KMS-11 (cell line): ENCODE results near the gene LARGE1.

Experiments used
- H2AFZ ChIP-seq: fragments of 200-600 bp; sonication (generic); 2 replicates; pipeline ENCODE4 v1.6.1; 2016; ENCODE audit warnings: antibody characterized with exemption, mixed run types, low read depth
- H3K27ac ChIP-seq: fragments of 200-600 bp; sonication (generic); 2 replicates; pipeline ENCODE4 v1.6.1; 2016; ENCODE audit warnings: mild to moderate bottlenecking, mixed run types
- H3K27me3 ChIP-seq: fragments of 200-600 bp; sonication (generic); 2 replicates; pipeline ENCODE4 v1.6.1; 2017; ENCODE audit warnings: mild to moderate bottlenecking, low read depth, mixed run types, moderate library complexity; ENCODE audit not compliant: insufficient read depth
- H3K36me3 ChIP-seq: fragments of 200-600 bp; sonication (generic); 2 replicates; pipeline ENCODE4 v1.6.1; 2017; ENCODE audit warnings: mild to moderate bottlenecking, mixed run types; ENCODE audit not compliant: insufficient read depth
- H3K4me1 ChIP-seq: fragments of 200-600 bp; sonication (generic); 2 replicates; pipeline ENCODE4 v1.6.1; 2016; ENCODE audit warnings: mild to moderate bottlenecking, low read depth, mixed run types; ENCODE audit not compliant: poor library complexity, severe bottlenecking
- H3K4me2 ChIP-seq: fragments of 200-600 bp; sonication (generic); 2 replicates; pipeline ENCODE4 v1.7.0; 2016; ENCODE audit warnings: mild to moderate bottlenecking, mixed run types
- H3K4me3 ChIP-seq: fragments of 200-600 bp; sonication (generic); IDR thresholded peaks from 2 replicates; pipeline ENCODE4 v1.6.1; 2017; ENCODE audit warnings: low read depth, low read length, mixed read lengths; ENCODE audit not compliant: insufficient read depth
- H3K79me2 ChIP-seq: fragments of 200-600 bp; sonication (generic); 2 replicates; pipeline ENCODE4 v1.6.1; 2016; ENCODE audit warnings: low read depth, mixed run types; ENCODE audit not compliant: insufficient read depth
- H3K9ac ChIP-seq: fragments of 200-600 bp; sonication (generic); 2 replicates; pipeline ENCODE4 v1.6.1; 2016; ENCODE audit warnings: mild to moderate bottlenecking, mixed run types
- H4K20me1 ChIP-seq: fragments of 200-600 bp; sonication (generic); 2 replicates; pipeline ENCODE4 v1.6.1; 2016; ENCODE audit warnings: mild to moderate bottlenecking, mixed run types; ENCODE audit not compliant: insufficient read depth
- TF ChIP-seq, protein P1 (sequence below): fragments of 200-600 bp; sonication (generic); conservative IDR thresholded peaks from 2 replicates; pipeline ENCODE4 v1.6.1; 2017; ENCODE audit warnings: low read depth, mild to moderate bottlenecking, antibody characterized with exemption, low read length, moderate library complexity, mixed read lengths

Gene LARGE1

DNA sequence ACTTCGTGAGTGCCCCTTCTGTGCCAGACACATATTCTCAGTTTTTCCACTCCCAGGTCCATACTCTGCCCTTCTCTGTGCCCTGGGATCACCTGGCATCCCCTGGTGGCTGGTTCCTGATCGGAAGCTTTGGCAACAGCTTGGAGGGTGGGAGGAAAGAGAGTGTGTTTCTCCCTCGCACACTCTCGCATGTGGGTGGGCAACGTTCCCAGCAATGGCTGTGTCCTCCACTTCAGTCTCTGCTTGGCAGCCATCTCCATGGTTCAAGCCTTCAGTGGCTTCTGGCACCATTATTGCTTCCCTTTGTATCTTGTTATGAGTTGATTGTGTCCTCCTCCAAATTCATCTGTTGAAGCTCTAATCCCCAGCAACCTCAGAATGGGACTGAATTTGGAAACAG lies 519.4 kb downstream of the LARGE1 start:
- Histone ChIP-seq H3K79me2 (no peaks in the 10 kb centered on the region), H3K27ac (no peak overlapping the region), H3K4me3 (no peak overlapping the region), H3K36me3 (no peaks in the 10 kb centered on the region), H3K27me3 (no peaks in the 10 kb centered on the region), H3K4me1 (no peaks in the 10 kb centered on the region), H4K20me1 (no peaks in the 10 kb centered on the region), H3K4me2 (no peak overlapping the region), H3K9ac (no peak overlapping the region), H2AFZ (no peak overlapping the region)
- TF ChIP-seq, protein P1, sequence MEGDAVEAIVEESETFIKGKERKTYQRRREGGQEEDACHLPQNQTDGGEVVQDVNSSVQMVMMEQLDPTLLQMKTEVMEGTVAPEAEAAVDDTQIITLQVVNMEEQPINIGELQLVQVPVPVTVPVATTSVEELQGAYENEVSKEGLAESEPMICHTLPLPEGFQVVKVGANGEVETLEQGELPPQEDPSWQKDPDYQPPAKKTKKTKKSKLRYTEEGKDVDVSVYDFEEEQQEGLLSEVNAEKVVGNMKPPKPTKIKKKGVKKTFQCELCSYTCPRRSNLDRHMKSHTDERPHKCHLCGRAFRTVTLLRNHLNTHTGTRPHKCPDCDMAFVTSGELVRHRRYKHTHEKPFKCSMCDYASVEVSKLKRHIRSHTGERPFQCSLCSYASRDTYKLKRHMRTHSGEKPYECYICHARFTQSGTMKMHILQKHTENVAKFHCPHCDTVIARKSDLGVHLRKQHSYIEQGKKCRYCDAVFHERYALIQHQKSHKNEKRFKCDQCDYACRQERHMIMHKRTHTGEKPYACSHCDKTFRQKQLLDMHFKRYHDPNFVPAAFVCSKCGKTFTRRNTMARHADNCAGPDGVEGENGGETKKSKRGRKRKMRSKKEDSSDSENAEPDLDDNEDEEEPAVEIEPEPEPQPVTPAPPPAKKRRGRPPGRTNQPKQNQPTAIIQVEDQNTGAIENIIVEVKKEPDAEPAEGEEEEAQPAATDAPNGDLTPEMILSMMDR = no peak

DNA sequence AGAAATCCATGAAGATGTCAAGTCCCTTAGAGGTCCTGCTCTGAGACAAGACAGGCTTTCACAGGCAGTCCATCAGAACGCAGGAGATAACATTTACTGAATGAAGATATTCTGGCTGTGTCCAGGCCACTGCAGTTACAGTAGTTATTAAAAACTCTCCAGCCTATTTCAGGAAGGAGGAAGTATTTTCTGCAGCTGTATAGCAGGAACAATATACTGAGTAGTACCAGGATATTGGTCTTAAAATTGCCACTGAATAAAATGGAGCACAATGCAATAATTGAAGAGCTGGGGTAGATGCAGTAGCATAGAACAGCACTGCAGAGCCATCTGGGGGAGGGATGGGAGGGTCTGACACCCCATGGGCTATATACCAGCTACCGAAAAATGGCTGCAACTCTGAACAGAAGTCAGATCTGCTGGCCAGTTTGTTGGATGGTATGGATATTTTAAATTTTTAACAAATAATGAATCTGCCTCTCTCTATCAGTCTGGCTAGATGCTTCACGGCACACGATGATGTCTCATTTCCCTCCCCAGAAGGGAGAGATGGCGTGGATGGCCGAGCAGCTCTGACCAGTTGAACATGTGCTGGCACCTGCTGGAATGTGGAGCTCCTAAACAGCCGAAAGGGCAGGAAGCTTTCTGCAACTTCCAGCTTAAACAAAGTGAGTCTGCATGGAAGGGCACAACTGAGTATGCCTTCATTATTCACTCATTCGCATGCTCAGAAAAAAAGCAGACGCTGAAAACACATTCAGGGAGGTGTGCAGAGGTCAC lies 520.0 kb downstream of the LARGE1 start:
- no peaks in the 10 kb centered on the region for H3K4me1 ChIP-seq
- H3K4me3 ChIP-seq = no peak overlapping the region
- TF ChIP-seq, protein P1 = no peak
- H2AFZ ChIP-seq = no peak overlapping the region
- H3K27me3 ChIP-seq = no peaks in the 10 kb centered on the region
- no peaks in the 10 kb centered on the region for H3K79me2 ChIP-seq
- no peak overlapping the region for H3K27ac ChIP-seq
- no peaks in the 10 kb centered on the region for H3K36me3 ChIP-seq
- H3K4me2 ChIP-seq = no peak overlapping the region
- H4K20me1 ChIP-seq = no peaks in the 10 kb centered on the region
- no peak overlapping the region for H3K9ac ChIP-seq

DNA sequence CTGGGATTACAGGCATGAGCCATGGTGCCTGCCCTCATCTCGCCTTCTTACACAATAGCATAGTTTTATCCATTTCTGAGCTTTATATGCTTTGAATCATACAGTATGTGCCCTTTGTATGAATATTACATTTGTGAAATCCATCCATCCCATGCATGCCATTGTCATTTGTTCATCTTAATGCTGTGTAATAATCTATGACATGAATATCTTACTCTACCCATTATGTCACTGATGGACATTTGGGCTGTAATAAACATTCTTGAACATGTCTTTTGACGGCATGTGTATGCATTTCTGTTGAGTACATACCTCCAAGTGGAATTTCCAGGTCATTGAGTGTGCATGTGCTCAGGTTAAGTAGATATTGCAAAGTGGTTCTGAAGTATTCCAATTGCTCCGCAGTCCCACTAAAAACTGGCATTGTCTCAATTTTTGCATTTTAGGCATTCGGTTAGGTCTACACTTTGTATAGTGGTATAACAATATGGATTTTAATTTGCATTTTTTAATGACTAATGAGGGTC lies 522.8 kb downstream of the LARGE1 start:
- no peaks in the 10 kb centered on the region for H3K36me3 ChIP-seq
- H3K4me2 ChIP-seq = no peak overlapping the region
- no peaks in the 10 kb centered on the region for H4K20me1 ChIP-seq
- H2AFZ ChIP-seq = no peak overlapping the region
- TF ChIP-seq, protein P1 = no peak
- no peak overlapping the region for H3K27ac ChIP-seq
- H3K27me3 ChIP-seq = no peaks in the 10 kb centered on the region
- no peaks in the 10 kb centered on the region for H3K4me1 ChIP-seq
- H3K4me3 ChIP-seq = no peak overlapping the region
- H3K79me2 ChIP-seq = no peaks in the 10 kb centered on the region
- no peak overlapping the region for H3K9ac ChIP-seq

DNA sequence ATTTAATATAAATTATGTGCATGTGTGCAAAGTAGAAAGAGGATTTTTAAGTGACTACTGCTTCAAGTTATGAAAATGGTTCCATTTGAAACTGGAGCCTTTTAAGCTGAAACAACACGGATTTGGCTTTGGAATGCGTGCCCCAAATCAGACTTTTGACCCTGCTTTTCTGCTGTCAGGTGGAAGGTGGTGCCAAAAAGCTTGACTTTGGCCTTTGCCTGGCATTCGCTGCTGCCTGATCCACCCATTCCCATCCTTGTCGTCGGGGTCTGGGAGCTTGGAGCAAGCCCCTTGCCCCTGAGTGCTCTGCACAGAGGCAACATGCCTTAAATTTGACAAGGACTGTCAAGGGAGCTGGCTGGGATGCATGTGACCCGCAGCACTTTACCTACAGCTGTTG lies 526.8 kb downstream of the LARGE1 start:
- Histone ChIP-seq H3K4me2 (no peak overlapping the region), H2AFZ (no peak overlapping the region)

More for the DNA sequence above, 526.8 kb downstream of the LARGE1 start:
- no peaks in the 10 kb centered on the region for H4K20me1 ChIP-seq
- no peaks in the 10 kb centered on the region for H3K4me1 ChIP-seq
- H3K9ac ChIP-seq = no peak overlapping the region
- no peak overlapping the region for H3K27ac ChIP-seq
- no peak overlapping the region for H3K4me3 ChIP-seq
- TF ChIP-seq, protein P1 = no peak
- H3K27me3 ChIP-seq = no peaks in the 10 kb centered on the region
- no peaks in the 10 kb centered on the region for H3K79me2 ChIP-seq
- no peaks in the 10 kb centered on the region for H3K36me3 ChIP-seq
